ENCODE data around the gene LIF.
"Not testable (repeated sequence)": the region's sequence is repeated elsewhere in the genome, so short reads cannot be mapped to it uniquely, and the experiment has no call there.

Gene LIF

DNA sequence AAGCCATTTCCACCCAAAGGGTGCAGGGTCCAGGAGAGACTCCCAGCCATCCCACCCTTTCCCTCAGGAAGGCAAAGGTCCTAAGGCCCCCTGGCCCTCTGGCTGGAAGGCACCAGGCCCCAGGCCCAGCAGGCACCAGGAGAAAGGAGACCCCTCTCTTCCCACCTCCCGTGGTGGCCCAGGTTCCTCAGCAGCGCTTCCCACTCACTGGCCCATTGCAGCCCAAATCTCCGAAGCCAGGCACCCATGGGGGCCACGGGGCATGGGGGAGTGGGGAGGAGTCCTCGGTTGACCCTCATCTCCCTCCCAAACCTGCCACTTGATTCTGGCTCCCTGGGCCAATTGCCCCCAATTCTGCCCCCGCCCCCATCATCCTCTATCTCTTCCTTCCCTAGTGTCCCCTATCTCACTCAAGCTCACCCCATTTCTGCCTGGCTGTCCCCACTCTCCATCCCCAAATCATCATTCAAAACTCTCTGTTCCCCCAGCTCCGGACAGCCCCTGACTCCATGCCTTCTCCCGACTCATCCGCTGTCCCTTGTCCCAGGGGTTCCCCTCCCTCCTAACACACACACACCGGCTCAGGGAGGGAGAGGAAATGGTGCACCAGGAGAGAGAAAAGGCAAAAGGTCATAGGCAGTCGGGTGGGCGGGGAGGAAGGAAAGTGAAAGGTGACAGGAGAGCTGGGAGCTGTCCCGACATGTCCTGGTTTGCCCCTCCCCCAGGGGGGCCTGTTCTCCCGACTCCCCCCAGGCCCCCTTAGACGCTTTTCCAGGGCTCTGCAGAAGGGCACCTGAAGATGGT is 1.2 kb downstream of the LIF start:
- no peak for DNase-seq (ENCODE audit: low read depth in 1 of 2, low spot score in 1 of 2)

- no peak for DNase-seq (ENCODE audit: low read depth in 1 of 2, low spot score in 1 of 2)
Measured at GRCh38 chr22:30244641-30245040, 1.9 kb downstream of the LIF start.

DNA sequence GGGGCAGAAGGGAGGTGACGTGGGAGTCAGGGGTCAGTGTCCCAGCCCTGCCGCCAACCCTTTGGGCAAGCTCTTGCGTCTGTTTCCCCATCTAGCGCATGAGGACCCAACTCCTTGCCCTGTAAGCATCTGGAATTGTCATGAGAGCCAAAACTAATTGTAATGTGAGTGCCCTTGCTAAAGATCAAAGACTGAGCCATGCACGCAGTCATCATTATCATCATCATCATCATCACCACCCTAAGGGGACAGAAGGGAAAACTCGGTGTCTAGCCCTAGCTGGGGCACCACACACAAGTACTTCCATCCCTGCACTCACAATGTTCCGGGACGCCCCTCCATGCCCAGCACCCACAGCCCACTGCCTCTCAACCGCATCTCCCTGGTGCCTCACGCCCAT is 2.5 kb downstream of the LIF start:
- no peak for DNase-seq (ENCODE audit: low read depth in 1 of 2, low spot score in 1 of 2)

DNA sequence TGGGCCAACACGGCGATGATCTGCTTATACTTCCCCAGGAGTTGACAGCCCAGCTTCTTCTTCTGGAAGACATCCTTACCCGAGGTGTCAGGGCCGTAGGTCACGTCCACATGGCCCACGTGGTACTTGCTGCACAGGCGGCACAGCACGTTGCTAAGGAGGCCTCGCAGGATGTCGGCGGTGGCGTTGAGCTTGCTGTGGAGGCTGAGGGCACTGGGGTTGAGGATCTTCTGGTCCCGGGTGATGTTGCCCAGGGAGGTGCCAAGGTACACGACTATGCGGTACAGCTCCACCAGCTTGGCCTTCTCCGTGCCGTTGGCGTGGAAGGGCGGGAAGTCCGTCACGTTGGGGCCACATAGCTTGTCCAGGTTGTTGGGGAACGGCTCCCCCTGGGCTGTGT is 2.9 kb downstream of the LIF start:
- no peak for DNase-seq (ENCODE audit: low read depth in 1 of 2, low spot score in 1 of 2)

DNA sequence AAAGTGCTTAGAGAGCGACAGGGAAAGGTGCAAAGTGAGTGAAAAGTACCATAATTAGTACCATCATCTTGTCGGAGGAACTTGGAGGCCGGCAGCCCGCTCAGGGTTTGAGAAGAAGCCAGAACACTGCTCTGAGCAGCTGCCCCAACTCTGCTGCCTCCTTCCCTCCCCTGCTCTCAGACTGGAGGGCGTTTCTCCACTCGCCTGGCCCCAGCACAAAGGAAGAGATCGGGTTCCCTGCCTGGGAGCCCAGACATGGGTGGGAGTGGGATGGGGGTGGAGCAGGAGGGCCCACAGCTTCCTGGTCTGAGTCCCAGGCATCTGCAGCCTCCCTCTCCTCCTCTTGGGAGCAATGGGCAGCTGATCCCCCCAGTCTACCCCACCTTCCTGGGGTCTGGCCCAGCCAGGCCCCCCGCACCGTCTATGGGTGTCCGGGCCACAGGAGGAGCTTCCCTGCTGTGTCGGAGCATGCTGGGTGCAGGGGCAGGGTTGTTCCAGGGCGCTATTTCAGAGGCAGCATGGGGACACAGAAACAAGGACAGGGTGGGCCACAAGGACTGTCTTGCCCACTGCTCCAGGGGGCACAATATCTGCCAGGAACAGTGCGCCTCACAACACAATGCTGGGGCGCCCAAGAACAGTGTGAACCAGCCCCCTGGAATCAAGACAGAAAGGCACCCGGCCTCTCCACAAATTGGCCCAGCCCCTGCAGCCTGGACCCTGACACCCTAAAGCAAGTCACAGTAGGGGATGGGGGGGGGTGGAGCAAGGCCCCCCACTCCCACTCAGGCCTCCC is 4.8 kb downstream of the LIF start:
- DNase-seq (ENCODE audit: low read depth in 1 of 2, low spot score in 1 of 2), result no peak

DNA sequence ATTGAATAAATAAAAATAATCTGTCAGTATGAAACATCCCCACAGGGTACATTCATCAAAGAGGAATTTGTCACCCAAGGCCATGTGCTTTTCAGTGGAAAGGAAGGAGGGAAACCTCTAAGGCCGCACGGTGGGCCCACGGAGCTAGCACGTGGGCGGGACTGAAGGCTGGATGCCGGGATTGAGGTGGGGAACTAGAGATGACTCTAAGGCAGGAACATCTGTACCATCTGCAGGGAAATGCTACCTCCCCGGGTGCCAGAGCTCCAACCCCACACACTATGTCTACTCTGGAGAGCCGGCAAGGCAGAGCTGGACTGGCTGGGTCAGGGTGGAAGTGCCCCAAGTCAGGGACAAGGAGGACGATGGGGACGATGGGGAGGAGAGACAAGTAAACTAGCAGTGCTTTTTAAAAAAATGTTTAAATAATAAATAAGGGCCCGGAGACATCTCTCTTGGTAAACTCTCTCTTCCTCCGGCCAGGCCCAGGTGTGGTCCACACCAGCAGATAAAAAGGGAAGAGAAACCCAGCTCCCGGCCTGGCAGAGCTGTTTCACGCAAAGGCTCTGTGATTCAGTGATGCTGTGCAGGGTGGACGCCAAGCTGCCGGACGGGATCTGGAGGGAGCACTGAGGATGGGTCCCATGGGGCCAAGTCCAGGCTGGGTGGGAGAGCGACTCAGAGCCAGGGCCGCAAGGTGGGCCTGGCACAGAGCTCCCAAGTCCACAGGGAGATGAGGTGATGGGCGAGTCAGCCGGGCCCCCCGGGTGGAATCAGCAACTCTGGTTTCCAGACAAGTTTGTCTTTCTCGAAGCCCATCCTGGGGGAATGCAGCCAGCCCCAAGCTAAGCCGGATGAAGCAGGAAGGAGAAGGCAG is 5.8 kb downstream of the LIF start:
- no peak for DNase-seq (ENCODE audit: low read depth in 1 of 2, low spot score in 1 of 2)

- no peak for DNase-seq (ENCODE audit: low read depth in 1 of 2, low spot score in 1 of 2)
Measured at GRCh38 chr22:30239488-30240405, 6.8 kb downstream of the LIF start.

- DNase-seq (ENCODE audit: low read depth in 1 of 2, low spot score in 1 of 2), result no peak
Measured at GRCh38 chr22:30238661-30239487, 7.7 kb downstream of the LIF start.

DNA sequence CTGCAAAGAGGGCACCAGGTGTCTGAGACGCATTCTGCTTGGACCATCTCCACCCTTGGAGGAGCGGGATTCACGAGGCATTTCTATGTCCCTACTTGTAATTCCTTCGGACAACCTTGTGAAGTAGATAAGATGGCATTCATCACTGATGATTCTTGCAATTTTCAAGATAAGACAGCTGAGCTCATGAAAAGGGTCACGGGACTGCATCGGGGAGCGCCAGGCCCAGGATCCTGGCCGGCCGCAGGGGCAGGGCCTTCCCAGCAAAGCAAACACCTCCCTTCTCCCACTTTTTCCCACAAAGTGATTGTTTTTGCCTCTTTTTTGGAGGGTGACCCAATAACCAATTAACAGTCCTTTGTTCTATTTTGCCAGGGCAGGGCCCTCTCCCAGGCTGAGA is 8.4 kb downstream of the LIF start:
- no peak for DNase-seq (ENCODE audit: low read depth in 1 of 2, low spot score in 1 of 2)

- no peak for DNase-seq (ENCODE audit: low read depth in 1 of 2, low spot score in 1 of 2)
Measured at GRCh38 chr22:30236875-30237274, 9.7 kb downstream of the LIF start.

DNA sequence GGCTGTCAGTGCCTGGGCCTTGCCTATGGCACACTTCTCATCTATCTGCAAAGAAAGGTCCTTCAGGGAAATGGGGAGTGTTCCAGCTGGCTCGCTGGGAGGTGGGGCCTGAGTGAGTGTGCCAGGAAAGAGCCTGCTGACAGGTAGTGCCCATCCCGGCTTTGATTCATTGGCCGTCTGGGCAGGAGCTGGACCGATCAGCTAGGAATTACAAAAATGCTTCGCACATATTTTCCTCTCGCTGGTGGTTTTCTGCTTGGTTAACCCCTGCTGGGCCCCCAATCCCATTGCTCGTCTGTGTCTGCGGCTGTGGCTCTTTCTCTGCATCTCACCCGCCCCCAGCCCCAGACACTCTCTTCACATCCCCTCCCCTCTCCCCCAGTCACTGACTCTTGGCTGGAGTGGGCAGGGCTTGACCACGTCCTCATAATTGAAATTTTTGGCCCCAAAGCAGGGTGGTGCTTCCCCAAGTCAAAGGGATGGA is 10.8 kb downstream of the LIF start:
- DNase-seq (ENCODE audit: low read depth in 1 of 2, low spot score in 1 of 2), result no peak

DNA sequence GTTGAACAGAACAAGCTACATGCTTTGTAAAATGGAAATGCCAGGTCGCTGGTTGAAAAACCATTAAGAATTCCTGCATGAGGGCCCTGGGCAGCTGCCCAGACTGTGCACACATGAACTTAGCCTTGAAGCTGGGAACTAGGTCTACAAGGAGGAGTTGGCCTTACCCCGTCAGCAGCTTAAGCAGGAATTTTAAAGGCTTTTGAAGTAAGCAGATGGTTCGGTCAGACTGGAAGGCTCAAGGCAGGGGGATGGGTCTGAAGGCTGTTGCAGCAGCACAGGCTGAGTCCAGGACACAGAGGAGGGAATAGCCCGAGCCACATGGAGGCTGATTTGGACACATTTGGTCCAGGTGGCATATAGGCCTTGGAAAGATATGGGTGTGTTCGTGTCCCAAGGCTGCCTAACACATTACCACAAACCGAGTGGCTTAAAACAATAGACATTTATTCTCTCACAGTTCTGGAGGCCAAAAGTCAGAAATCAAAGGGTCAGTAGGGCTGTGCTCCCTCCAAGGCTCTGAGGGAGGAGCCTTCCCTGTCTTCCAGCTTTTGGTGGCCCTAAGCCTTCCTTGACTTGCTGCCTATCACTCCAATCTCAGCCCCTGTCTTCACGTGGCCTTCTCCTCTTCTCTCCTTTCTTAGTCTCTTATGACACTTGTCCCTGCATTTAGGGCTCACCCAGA is 11.6 kb downstream of the LIF start:
- DNase-seq (ENCODE audit: low read depth in 1 of 2, low spot score in 1 of 2), result no peak

DNA sequence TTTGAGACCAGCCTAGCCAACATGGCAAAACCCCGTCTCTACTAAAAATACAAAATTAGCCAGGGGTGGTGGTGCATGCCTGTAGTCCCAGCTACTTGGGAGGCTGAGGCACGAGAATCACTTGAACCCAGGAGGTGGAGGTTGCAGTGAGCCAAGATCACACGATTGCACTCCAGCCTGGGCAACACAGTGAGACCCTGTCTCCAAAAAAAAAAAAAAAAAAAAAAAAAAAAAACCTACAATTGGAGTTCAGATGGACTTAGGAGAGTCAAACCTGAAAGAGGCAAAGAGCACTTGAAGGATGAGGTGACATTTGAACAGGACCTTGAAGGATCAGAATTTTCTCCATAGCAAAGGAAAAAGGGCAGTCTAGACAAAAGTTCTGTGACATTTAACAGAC is 12.2 kb downstream of the LIF start:
- not testable (repeated sequence) for DNase-seq (ENCODE audit: low read depth in 1 of 2, low spot score in 1 of 2)

- no peak for DNase-seq (ENCODE audit: low read depth in 1 of 2, low spot score in 1 of 2)
Measured at GRCh38 chr22:30233582-30233981, 13.0 kb downstream of the LIF start.

GRCh38 chr22:30232716-30233218 is 13.8 kb downstream of the LIF start:
- no peak for DNase-seq (ENCODE audit: low read depth in 1 of 2, low spot score in 1 of 2)

- no peak for DNase-seq (ENCODE audit: low read depth in 1 of 2, low spot score in 1 of 2)
Measured at GRCh38 chr22:30230787-30231461, 15.6 kb downstream of the LIF start.

DNA sequence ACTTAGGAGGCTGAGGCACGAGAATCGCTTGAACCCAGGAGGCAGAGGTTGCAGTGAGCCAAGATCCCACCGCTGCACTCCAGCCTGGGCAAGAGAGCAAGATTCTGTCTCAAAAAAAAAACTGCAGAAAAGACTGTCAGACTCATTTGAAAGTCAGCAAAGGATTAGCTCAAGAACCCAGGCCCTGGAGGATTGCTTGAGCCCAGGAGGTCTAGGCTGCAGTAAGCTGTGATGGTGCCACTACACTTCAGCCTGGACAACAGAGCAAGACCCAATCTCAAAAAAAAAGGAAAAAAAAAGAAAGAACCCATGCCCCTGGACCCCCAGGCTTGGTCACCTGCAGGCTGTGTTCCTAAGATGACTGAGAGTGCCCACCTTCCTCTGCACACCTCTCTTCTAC is 16.2 kb downstream of the LIF start:
- no peak for DNase-seq (ENCODE audit: low read depth in 1 of 2, low spot score in 1 of 2)
